Nephron progenitor cell (in vitro differentiated cells): Measurements from ENCODE around the gene RP2.

ENCODE experiments used
- DNase-seq: peaks from one replicate; pipeline ENCODE4 v3.0.0; 2021
- H3K27ac Mint-ChIP-seq: 2 replicates; pipeline ENCODE4 v1.8.0; 2021; ENCODE audit warnings: mild to moderate bottlenecking, moderate library complexity, mixed read lengths
- H3K27me3 Mint-ChIP-seq: 2 replicates; pipeline ENCODE4 v1.8.0; 2021; ENCODE audit warnings: mild to moderate bottlenecking, low read depth, mixed read lengths; ENCODE audit not compliant: poor library complexity
- H3K36me3 Mint-ChIP-seq: 2 replicates; pipeline ENCODE4 v1.8.0; 2021; ENCODE audit warnings: low read depth, mixed read lengths
- H3K4me1 Mint-ChIP-seq: 2 replicates; pipeline ENCODE4 v1.8.0; 2021; ENCODE audit warnings: mixed read lengths
- H3K4me3 Mint-ChIP-seq: 2 replicates; pipeline ENCODE4 v1.8.0; 2021; ENCODE audit warnings: mild to moderate bottlenecking, moderate library complexity, mixed read lengths
- H3K9me3 Mint-ChIP-seq: 2 replicates; pipeline ENCODE4 v1.8.0; 2021; ENCODE audit warnings: mild to moderate bottlenecking, moderate library complexity, mixed read lengths
- TF ChIP-seq, protein P1 (sequence below): fragments of 200-600 bp; sonication (generic); IDR thresholded peaks from 2 replicates; pipeline ENCODE4 v1.5.0; 2021; ENCODE audit warnings: antibody characterized with exemption

RP2 gene

DNA sequence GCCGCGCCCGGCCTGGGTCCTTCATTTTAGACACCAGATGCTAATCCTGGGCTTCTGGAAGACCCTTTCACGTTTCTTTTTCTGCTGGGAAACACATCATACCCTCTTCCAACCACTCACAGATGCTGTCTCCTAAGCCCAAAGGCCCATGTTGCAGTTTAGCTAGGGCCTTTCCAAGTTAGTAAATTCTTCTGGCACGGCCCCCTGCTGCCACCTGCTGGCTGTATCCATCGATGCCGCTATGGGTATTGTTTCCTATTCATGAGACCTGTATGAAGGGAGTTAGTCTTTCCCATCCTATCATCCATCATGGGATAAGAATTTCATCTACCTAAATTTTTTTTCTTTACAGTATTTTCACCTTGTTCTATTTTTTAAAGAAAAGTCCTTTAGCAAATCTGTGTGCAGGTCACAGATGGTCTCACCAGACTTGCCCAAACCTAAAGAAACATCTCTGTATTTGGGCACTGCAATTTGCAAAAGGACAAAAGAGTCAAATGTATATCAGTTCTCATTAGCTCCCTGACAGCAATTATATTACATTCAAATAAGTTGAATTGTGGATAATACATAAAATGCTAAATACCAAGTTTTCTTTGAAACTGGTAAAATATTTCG is 40.2 kb upstream of the RP2 start:
- no peaks in the 10 kb centered on the region for H3K27me3 Mint-ChIP-seq
- TF ChIP-seq, protein P1, sequence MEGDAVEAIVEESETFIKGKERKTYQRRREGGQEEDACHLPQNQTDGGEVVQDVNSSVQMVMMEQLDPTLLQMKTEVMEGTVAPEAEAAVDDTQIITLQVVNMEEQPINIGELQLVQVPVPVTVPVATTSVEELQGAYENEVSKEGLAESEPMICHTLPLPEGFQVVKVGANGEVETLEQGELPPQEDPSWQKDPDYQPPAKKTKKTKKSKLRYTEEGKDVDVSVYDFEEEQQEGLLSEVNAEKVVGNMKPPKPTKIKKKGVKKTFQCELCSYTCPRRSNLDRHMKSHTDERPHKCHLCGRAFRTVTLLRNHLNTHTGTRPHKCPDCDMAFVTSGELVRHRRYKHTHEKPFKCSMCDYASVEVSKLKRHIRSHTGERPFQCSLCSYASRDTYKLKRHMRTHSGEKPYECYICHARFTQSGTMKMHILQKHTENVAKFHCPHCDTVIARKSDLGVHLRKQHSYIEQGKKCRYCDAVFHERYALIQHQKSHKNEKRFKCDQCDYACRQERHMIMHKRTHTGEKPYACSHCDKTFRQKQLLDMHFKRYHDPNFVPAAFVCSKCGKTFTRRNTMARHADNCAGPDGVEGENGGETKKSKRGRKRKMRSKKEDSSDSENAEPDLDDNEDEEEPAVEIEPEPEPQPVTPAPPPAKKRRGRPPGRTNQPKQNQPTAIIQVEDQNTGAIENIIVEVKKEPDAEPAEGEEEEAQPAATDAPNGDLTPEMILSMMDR = peak; percentile 68
- no peaks in the 10 kb centered on the region for H3K4me1 Mint-ChIP-seq
- H3K36me3 Mint-ChIP-seq = no peaks in the 10 kb centered on the region
- DNase-seq = peak; percentile 70
- H3K27ac Mint-ChIP-seq = no peak overlapping the region
- peaks cover 37% of the 10 kb centered on the region for H3K9me3 Mint-ChIP-seq
- no peak overlapping the region for H3K4me3 Mint-ChIP-seq

DNA sequence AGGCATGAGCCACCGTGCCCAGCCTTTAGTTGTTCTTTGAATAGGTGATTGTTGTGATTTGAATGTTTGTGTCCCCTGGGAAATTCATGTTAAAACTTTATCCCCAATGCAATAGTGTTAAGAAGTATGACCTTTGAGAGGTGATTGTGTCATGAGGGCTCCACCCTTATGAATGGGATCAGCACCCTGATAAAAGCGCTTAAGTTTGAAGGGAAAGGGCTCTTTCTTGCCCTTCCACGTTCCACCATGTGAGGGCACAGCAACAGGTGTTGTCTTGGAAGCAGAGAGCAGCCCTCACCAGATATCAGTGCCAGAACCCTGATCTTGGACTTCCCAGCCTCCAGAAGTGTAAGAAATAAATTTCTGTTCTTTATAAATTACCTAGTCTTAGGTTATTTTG is 33.7 kb upstream of the RP2 start:
- no peaks in the 10 kb centered on the region for H3K27me3 Mint-ChIP-seq

DNA sequence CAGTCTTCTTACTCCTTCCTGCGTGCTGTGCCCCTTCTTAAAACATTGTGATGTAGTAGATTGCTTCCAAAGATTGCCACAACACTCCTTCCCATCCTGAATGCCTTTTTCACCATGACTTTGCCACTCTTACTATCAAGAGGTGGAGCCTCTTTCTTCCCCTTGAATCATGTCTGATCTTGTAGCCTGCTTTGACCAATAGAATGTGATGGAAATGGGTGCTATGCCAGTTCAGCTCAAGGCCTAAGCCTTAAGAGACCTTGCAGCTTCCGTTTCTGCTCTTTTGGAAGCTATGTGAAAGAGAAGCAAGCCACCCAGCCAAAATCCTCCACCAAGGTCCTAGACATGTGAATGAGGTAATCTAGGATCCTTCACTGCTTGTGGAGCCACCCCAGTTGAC is 31.6 kb upstream of the RP2 start:
- no peaks in the 10 kb centered on the region for H3K36me3 Mint-ChIP-seq

More for the DNA sequence above, 33.7 kb upstream of the RP2 start:
- no peak overlapping the region for H3K27ac Mint-ChIP-seq
- peaks cover 46% of the 10 kb centered on the region for H3K9me3 Mint-ChIP-seq
- no peaks in the 10 kb centered on the region for H3K4me1 Mint-ChIP-seq
- TF ChIP-seq, protein P1 = no peak
- no peaks in the 10 kb centered on the region for H3K36me3 Mint-ChIP-seq
- no peak for DNase-seq
- no peak overlapping the region for H3K4me3 Mint-ChIP-seq

DNA sequence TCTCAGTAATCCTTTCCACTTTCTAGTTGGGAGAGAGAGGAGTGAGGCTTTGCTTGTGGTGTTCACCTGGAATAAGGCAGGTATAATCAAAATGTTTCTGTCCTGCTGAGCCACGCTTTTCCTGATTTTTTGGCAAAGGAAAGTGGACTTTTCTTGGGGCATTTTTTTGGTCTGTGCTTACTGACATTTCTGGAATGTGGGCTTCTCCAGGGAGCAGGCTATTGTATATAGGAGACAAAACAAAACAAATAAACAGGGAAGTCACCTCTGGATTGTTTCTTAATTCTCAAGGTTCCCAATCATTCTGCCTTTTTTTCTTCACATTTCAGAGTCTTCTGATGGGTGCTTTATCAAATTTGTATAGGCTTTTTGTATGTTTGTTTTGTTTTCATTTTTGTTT is 25.7 kb upstream of the RP2 start:
- Mint-ChIP-seq H3K27ac (no peak overlapping the region), H3K27me3 (peaks cover 12% of the 10 kb centered on the region), H3K4me3 (no peak overlapping the region), H3K4me1 (no peaks in the 10 kb centered on the region), H3K36me3 (no peaks in the 10 kb centered on the region), H3K9me3 (peaks cover 55% of the 10 kb centered on the region)
- DNase-seq = no peak
- TF ChIP-seq, protein P1 = no peak

More for the DNA sequence above, 31.6 kb upstream of the RP2 start:
- Mint-ChIP-seq H3K4me3 (no peak overlapping the region), H3K27ac (no peak overlapping the region), H3K27me3 (peaks cover 9% of the 10 kb centered on the region), H3K9me3 (peaks cover 61% of the 10 kb centered on the region), H3K4me1 (no peaks in the 10 kb centered on the region)
- no peak for DNase-seq
- TF ChIP-seq, protein P1 = no peak

DNA sequence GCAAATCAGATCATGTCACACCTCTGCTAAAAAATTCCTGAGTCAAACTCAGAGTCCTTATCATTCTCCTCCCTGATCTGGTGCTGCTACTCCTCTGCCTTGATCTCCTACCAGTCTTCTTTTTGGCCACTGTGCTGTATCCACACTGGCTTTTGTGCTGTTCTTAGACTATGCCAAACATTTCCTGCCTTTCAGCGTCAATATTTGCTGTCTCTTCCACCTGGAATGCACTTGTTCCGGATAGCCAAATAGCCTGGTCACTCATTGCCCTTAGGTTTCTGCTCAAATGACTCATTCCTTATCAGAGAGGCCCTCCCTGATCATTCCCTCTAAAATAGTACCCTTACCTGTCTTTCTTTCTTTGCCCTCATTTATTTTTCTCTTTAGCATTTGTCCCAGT is 24.4 kb upstream of the RP2 start:
- H3K4me1 Mint-ChIP-seq = no peaks in the 10 kb centered on the region
- no peak overlapping the region for H3K27ac Mint-ChIP-seq
- no peaks in the 10 kb centered on the region for H3K36me3 Mint-ChIP-seq
- TF ChIP-seq, protein P1 = no peak
- H3K4me3 Mint-ChIP-seq = no peak overlapping the region
- peaks cover 16% of the 10 kb centered on the region for H3K27me3 Mint-ChIP-seq
- DNase-seq = no peak
- peaks cover 53% of the 10 kb centered on the region for H3K9me3 Mint-ChIP-seq

DNA sequence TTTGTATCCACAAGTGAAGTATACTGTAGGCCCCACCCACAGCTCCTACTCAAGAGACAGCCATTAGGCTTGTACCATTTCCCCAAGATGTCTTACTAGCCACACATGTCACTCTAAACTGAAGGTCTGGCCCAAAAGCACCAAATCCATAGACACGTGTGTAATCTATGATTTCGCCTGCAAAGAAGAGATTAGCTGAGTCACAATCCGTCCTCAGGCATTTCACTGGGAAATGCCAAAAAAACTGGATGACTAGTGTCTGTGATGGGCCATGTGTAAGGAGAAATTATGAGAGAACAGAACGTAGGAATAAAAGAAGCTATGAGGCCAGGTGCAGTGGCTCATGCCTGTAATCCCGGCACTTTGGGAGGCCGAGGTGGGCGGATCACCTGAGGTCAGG is 21.9 kb upstream of the RP2 start:
- H3K27ac Mint-ChIP-seq = no peak overlapping the region
- peaks cover 50% of the 10 kb centered on the region for H3K9me3 Mint-ChIP-seq
- peaks cover 7% of the 10 kb centered on the region for H3K27me3 Mint-ChIP-seq
- no peaks in the 10 kb centered on the region for H3K4me1 Mint-ChIP-seq
- H3K4me3 Mint-ChIP-seq = no peak overlapping the region
- TF ChIP-seq, protein P1 = no peak
- no peaks in the 10 kb centered on the region for H3K36me3 Mint-ChIP-seq
- DNase-seq = no peak
